HG03439 (cell line): Measurements from ENCODE around the gene ZNF407.

ENCODE experiments used
- ATAC-seq: cut with Tn5 transposase; IDR thresholded peaks from one replicate; pipeline ENCODE4 v1.9.1; 2021; ENCODE audit warnings: mild to moderate bottlenecking, moderate library complexity; ENCODE audit not compliant: unreplicated experiment

ZNF407 gene

DNA sequence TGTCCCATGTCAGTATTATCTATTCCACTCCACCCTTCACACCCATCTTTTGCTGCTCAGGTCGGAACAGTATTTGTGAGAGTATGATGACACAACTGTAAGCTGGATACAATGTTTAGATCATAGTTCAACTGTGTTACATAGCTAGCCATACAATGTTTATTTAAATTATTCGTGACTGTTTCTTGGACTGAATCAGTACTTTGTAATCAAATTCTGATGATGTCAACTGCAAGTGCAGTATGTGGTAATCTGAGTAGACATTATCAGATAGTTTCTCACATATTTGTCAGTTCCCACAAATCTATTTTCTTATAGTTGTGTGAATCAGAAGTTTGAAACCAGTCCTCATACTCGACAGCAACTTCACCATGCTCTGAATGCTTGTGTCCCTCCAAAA is 177.6 kb downstream of the ZNF407 start:
- no peak for ATAC-seq

DNA sequence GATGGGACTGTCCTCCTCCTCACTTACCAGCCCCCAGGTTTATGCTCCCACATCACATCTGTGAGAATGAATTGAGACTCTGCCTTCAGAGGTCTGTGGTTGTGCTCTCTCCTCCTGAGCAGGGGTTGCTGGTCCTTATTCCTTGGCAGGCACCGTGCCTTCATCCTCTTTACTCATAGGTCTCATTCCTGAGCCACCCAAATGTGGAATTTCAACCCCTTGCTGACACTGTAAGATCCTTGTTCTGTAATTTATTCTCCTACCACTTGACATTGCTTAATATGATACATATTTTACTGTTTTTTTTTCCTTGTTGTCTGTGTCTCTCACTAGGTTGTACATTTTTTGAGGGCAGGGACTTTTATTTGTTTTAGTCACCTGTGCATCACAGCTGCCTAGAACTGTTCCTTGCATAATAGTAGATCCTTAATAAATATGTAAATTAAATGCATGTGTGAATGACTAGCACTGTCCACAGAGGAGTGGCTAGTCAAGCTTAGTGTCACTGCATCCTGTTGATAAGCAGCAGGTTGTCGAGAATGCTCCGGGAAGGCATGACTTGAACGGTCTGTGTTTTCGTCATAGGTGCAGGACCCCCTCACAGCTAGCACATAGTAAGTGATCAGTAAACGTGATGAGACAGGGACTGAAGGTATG is 180.6 kb downstream of the ZNF407 start:
- ATAC-seq = no peak

DNA sequence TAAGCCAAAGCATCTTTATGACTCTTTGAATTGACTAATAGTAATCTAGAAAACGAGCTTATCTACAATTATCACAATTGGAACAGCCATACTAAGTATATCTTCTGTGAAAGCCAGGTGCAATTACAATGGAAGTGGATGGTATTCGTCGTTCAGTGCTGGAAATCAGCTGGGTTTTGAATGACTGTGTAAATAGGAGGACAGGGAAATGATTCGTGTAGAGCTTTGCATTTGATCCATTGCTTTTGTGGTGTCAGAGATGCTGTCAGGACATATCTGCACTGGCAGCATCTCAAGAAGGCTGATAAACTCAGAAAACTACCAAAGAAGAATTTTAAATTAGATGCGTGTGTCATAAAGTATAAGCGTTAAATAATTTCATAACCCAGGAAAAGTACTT is 187.1 kb downstream of the ZNF407 start:
- ATAC-seq = no peak

DNA sequence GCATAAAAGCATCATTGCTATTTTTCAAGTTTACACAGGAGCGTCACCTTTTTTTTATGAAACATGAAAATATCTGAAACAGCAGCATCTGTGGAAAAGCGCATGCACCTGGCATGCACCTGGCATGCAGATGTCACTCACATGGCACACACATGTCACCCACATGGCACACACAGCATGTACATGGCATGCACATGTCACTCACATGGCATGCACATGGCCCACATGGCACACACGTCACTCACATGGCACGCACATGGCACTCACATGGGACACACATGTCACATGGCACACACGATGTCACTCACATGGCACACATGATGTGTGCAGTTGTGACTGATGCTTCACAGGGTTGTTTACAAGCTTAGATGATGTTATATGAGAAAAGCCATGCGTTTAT is 188.0 kb downstream of the ZNF407 start:
- ATAC-seq = no peak

DNA sequence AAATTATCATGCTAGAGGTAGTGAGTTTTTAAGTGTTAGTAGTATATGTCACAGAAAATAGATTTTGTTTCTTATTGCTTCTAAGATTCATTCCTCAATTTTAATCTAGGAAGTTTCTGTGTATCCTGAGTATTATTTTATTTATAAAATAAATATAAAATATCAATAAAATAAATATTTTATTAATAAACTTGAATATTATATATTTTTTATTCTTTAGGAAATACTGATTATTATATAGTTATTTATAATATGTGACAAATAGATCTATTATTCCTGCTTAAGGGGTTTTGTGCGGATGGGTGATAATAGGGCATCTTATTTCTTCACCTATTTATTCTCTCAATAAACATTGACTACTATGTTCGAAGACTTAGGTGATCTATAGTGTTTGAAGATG is 191.0 kb downstream of the ZNF407 start:
- no peak for ATAC-seq

DNA sequence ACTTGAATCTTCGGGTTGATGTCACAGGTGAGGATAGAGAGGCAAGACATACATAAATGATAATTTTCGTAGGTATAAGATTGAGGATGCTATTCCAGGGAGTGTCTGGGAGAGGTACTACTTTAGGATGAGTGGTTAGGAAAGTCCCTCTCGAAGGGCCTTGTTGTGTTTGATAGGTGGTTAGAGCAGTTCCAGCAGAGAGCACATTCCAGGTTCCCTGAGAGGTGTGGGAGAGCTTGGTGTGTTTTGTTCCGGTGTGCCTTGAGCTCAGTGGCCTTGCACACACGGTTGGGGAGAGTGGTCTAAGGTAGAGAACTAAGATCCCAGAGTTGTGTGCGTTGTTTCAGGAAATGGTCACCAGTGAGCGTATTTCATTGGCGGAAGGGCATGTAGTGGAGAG is 191.4 kb downstream of the ZNF407 start:
- no peak for ATAC-seq

DNA sequence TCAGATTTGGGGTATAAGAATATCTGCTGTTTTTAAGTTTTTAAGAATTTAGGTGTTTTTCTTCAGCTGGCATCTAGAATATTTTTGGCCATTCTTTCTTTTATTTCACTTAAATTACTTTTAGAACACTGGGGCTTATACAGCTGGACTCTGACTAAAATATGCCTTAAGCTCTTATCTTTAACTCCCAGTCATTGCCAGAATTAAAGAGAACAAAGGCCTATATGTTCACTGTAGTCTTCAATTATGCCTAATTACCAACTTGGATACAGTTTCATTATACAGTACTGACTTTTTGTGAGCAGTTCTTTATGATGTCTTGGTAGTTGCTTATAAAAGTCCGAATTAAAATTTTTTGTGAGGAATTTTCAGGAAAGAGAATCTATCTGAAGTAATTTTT is 192.8 kb downstream of the ZNF407 start:
- ATAC-seq = no peak

DNA sequence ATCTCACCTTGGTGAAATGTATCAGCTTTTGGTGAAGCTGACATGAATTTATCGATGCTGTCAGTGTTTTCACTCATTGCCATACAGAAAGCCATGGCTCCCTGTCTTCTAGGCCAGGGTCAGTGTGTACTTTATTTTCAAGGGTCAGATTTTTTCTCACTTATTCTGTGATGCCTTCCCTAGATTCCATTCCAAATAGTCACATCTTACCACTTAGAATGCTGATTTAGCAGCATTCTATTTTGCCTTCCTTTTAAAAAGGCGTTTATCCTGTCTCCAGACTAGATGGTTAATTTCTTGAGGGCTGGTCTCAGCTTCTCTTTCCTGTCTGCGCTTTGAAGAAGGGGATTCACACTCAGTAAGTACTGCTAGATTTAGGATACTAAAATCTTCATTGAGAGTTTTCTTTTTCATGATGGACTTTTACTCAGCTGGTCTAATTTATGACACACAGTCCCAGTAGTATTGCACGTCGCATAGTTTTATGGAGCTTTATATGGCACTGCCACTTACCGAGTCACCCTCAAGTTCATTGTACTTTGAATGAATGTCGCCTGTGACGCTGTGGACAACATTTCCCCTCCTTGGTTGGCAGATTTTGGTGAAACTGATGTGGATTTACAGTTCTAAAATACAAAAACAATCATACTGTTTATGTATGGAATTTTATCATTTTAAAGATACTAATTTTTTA is 194.0 kb downstream of the ZNF407 start:
- ATAC-seq = no peak

DNA sequence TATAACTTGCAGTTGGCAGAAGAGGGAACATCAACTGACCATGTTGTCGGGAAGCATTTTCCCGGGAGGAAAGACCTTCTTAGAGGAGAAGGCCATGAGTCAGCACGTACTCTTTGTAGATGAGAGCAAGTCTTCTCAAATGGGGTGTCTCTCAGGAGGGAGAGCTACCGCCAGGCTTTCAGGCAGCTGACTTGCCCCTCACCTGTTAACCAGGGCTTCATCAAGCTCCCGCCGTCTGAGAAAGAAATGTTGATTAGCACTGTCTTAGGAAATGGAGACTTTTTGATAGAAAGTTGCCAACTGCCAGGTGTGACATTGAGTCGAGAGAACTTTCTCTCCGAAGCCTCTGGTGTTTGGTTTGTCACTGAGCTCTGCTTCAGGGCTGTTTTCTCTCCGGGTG is 196.1 kb downstream of the ZNF407 start:
- no peak for ATAC-seq

DNA sequence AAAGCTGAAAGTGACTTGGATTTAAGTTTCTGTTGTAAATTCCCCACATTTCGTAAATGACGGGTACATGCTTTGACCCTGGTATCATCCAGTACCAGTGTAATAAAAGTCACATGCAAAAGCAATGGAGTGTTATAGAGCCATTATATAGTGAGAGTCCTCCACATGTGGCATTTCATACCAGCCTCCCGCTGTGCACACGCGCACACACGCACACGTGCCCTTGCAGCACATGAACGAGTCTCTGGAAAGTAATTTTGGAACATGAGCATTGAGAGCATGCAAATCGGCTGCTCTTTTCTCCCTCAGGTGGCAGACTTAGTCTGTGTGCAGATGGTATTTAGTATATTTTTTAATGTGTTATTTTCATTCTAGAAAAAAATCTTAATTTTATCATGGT is 198.1 kb downstream of the ZNF407 start:
- peak; percentile 39 for ATAC-seq

DNA sequence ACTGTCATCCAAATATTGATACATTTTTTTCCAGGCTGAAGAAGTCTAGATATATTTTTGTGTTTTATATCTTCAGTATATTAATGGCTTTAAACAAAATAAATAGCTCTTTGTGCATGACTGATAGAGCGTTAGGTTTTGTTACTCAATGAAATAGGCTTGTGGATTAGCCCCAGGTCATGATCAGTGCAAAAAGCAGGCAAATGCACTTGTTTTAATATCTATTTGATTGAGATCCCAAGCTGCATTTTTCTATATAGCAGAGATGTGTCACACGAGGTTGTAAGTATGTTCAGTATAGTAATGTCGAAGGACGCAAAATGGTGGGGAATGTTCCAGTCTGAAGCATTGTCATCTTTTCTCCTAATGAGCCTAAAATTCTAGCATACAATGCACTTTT is 198.5 kb downstream of the ZNF407 start:
- ATAC-seq = no peak

DNA sequence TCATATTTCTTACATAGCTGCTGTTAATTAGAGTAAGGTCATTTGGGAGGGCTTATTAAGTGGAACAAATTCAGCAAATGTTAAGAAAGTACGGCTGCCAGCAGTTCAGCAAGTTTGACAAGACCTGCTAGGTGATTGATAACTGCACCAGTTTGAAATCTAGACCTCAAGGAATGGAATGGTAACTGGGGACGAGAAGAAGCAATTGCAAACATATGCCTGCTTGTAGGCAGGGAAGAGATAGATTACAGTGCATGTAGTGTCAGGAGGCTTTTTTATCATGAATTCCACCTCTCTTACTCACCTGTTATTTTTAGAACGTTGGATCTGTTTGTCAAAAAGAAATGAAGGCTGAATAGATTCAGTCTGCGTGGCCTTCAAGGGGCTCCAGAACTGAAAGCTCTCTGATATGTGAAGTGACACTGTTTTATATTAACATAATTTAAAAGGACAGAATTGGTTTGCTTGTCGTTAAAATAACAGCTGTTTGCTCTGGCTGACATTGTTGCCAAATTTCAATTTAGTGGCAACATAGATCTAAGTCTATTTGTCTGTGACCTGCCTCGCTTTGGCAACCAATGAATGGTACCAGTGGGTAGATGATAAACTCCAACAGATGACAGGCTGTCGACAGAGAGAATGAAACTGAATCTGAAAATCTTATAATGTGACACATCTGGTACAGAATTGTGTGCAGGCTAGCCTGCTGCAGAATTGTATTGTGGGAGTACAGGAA is 199.3 kb downstream of the ZNF407 start:
- peak; percentile 98 for ATAC-seq

DNA sequence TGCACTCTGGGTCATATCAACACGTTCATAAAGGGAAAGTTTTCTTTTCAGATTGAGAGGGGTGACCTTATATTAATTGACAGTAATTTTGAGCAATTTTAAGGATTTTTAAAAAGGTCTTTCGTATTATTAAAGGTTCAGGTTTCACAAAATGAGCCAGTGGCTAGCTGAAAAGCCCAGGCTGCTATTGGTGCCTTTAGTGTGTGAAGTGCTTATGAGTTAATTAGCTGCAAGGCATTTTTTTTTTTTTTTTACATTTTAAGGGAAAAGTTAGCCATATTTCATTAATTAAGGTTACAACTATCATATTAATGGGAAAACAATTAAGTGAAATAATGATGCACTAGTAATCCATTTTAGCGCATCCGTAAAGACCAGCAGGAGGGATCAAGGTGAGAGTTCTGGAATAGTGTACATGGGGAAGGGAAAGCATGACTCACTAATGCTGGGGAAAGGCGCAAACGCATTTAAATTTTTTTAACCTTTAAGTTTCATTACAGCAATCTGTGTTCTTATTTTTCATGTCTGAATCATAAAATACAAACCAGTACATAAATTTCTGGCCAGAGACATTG is 200.0 kb downstream of the ZNF407 start:
- ATAC-seq = peak; percentile 36

DNA sequence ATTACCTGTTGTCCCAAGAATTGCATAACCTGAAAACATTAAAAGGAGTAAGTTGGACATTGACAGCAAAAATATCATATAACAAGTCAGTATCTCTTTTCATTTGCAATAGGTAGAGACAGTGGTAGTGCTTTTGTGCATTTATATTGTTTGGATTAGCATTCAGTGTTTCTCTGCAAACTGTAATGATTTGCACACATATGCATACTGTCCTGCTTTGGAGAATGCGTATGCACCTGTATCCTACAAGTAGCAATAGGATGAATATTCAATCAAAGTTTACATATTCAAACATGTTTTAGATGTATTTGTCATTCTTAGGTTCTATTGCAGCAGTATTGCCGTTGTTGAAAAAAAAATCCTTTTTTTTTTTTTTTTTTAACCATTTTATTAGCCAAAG is 201.9 kb downstream of the ZNF407 start:
- ATAC-seq = no peak

DNA sequence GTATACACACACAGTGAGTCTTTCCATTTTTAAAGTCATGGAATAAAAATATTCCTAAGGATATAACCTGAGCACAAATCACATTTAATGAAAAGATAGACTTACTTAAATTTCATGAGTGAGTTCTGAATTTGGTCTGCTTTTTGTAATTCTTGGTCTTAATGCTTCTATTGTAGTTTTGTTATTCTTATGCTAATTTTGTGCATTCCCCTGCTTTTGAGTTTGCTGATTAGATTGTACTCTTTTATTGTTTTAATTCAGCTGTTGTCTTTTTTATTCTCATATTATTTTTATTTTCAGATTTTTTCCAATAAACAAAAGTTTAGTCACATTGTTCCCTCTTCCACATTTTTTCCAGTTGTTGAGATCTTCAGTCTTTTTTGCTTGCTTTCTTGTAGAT is 202.4 kb downstream of the ZNF407 start:
- no peak for ATAC-seq

DNA sequence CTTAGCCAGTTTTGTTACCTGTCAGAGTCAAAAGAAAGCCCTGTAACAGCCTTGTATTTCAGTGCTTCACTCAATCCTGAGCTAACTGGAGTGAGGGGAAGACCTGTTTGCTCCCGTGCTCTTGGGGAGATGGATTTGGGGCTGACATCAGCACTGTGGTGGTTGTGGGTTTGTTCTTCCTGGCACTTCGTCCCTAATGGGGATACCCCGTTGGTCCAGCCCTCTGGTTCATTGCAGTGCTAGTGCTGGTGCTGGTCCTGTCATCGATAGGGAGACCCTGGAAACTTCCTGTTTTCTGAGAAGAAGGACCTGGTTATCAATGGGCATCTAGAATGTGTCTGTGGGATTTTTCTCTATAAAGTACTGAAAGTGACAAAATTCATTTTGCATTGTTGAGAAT is 205.4 kb downstream of the ZNF407 start:
- no peak for ATAC-seq

DNA sequence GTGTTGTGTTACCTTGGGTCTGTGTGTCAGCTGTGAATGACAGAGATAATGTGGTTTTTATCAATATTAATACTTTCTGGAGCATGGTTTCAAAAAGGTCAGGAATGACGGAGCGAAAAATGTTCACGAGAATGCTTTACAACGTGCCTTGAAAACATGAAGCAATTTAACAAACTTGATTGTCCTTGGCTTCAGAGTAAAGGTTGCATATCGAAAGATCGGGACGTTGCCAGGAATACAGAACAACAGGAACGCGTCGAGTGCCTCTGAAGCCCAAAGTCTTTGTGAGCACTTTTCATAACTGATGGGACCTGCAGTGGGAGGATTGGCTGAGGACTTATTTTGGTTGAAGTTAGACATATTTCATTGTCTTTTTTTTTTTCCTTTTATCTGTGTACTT is 206.1 kb downstream of the ZNF407 start:
- no peak for ATAC-seq

DNA sequence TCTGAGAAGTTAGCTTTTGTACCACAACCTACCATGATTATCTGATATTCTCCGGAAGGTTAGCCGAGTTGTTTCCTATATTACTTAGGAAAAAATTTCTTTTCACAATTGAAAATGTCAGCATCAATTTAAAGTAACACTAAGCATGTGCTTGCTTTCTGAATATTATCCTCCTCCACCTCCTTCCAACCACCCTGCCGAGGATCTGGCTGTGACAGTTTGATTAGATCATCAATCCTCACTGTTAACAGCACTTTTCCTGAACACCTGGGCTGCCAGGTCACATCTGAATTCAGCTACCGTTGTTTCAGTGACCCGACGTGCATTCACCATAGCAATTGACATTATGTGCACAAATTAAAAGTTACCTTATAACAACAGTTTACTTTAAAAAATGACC is 207.0 kb downstream of the ZNF407 start:
- no peak for ATAC-seq

DNA sequence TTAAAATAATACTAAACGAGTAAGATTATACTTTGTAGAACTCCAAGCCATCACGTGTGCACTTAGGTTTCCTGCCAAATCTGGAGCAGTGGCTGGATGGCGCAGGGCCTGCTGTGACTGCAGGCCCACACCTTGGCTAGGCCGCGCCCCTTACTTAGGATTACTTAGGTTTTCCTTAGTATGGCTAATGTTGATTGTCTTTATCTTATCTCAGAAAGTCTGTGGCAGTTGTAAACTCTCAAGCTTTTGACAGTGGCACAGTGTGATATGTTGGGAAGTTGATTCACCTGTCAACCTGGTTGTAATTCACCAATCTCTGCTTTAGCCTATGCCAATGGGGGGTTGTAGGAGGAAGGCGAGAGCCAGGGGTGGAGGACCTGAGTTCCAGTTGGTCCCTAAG is 208.4 kb downstream of the ZNF407 start:
- no peak for ATAC-seq

DNA sequence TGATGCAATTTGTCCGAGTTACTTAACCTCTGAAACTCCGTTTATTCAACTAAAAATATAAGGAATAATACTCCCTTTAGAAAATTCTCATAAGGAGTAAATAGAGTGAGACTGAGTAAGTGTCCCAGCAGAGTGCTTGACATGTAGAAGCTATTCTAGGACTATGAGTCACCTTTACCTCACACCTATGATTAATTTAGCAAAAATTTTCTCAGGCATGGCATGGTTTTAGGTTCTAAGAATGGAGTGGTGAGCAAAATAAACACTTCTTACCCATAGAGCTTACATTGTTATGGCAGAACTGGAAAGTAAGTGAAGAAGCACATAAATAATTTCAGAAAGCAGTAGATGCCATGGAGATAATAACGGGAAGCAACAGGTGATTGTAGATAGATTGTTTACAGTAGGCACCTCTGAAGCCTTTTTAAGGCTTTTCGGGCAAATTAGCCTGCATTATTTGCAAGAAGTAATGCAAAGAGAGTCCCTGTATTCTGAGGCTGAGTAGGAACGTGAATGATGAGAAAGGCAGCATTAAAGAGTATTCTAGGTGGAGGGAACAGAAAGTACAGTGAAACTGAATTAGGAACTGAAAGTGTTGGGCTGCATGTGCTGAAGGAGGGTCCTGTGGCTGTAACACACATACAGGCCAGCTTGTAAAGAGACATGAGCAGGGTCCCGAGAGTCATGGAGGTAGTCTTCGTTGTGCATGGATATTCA is 209.2 kb downstream of the ZNF407 start:
- ATAC-seq = peak; percentile 95

DNA sequence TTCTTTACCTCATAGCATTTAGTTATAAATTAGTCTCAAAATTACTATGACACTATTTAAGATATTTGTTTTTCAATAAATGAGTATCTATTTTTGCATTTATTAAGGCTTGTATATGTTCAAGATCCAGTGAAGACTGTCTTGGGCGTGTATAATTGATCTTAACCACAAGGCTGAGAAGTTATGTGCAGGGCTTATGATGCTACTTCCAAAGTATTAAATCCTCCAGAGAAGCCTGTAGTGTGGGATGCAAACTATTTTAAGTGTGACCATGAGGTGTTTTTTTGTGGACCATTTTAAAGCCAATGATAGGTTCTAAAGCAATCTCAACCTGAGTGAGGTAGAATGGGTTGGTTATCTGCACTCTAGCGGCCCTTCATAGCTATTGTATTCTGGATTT is 219.9 kb downstream of the ZNF407 start:
- no peak for ATAC-seq
